Measurements from ENCODE around the gene EPB41L4A.

Gene EPB41L4A

DNA sequence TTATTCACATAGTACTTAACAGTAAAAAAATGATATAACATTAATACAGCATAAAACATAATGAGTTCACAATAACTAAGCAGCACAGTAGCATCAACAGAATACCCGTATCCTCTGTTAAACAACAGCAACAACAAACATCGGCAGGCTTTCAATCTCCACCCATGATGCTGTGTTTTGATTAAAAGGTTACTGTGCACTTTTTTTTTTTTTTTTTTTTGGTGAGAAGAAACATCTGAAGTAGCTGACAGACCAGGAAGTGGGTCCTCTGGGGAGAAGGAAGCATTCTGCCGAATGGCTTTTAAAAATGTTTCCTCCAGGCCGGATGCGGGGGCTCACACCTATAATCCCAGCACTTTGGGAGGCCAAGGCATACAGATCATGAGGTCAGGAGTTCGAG lies 282.3 kb downstream of the EPB41L4A start:
- ATAC-seq (replicated peaks; ENCODE audit: extremely low read depth, poor library complexity, severe bottlenecking) (peak; percentile 40), DNase-seq (ENCODE audit: low spot score in 2 of 2) (no peak)
- Mint-ChIP-seq H3K36me3 (ENCODE audit: insufficient read depth) (no peaks in the 10 kb centered on the region), H3K27me3 (peaks cover 17% of the 10 kb centered on the region), H3K9me3 (no peaks in the 10 kb centered on the region), H3K4me3 (no peak overlapping the region), H3K27ac (ENCODE audit: low read depth) (no peak overlapping the region), H3K4me1 (no peaks in the 10 kb centered on the region)

DNA sequence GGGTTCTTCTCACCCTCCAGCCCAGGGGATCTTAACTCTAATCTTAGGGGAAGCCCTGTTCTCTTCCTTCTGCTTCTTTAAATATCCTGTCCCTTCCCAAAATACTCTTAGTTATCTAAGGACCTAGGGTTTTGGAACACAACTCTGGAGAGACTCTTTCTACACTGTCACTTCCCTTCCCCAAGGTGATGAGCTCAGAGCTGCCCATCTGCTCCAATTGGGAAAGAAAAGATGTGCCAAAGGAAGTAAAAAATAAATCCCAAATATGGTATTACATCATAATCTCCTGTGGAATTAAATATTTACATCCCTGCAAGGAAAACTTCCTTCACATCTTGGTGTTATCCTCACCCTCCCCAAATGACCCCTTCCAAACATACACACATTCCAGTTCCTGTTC lies 291.2 kb downstream of the EPB41L4A start:
- Mint-ChIP-seq H3K27ac (ENCODE audit: low read depth) (no peak overlapping the region), H3K36me3 (ENCODE audit: insufficient read depth) (no peaks in the 10 kb centered on the region), H3K4me3 (no peak overlapping the region), H3K9me3 (no peaks in the 10 kb centered on the region), H3K4me1 (no peaks in the 10 kb centered on the region), H3K27me3 (peaks cover 37% of the 10 kb centered on the region)
- DNase-seq (ENCODE audit: low spot score in 2 of 2) (no peak), ATAC-seq (replicated peaks; ENCODE audit: extremely low read depth, poor library complexity, severe bottlenecking) (no peak)

DNA sequence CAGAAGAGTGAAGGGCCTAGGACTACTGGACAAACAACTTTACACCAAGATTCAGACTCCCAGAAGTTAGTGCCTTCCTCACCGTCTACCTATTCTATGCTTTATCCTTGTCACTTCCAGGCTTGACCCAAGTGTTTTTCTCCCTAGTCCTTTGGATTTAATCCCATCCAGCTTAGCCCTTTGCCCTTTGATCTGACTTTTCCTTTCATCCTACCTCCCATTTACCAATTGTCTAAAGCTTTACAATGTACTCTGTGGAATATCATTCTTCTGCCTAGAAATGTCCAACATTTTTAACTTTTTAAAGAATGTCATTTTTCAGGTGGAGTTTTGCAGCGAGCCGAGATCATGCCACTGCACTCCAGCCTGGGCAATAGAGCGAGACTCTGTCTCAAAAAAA lies 292.1 kb downstream of the EPB41L4A start:
- Mint-ChIP-seq H3K36me3 (ENCODE audit: insufficient read depth) (no peaks in the 10 kb centered on the region), H3K9me3 (no peaks in the 10 kb centered on the region), H3K27ac (ENCODE audit: low read depth) (no peak overlapping the region), H3K4me3 (no peak overlapping the region), H3K27me3 (peaks cover 46% of the 10 kb centered on the region), H3K4me1 (no peaks in the 10 kb centered on the region)
- ATAC-seq (replicated peaks; ENCODE audit: extremely low read depth, poor library complexity, severe bottlenecking) (no peak), DNase-seq (ENCODE audit: low spot score in 2 of 2) (no peak)

DNA sequence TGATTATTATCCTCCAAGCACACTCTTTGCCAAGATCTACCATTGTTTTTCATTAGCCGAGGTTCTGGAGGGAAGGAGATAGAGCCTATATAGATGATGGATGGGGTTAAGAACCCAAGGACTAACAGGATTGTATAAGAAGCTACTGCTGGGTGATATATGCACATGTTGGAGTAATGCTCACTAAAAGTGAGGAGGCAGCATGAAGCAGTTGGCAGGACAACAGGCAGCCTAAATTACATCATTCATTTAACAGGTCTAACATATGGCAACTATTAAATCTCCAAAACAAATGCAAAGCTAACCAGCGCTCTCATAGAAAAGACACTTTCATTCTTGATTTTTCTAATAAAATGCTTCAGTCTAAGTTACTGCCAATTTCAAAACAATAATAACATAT lies 293.2 kb downstream of the EPB41L4A start:
- Mint-ChIP-seq H3K36me3 (ENCODE audit: insufficient read depth) (no peaks in the 10 kb centered on the region), H3K4me3 (no peak overlapping the region), H3K27me3 (peaks cover 57% of the 10 kb centered on the region), H3K9me3 (peaks cover 6% of the 10 kb centered on the region), H3K27ac (ENCODE audit: low read depth) (no peak overlapping the region), H3K4me1 (no peaks in the 10 kb centered on the region)
- DNase-seq (ENCODE audit: low spot score in 2 of 2) (no peak), ATAC-seq (replicated peaks; ENCODE audit: extremely low read depth, poor library complexity, severe bottlenecking) (no peak)

DNA sequence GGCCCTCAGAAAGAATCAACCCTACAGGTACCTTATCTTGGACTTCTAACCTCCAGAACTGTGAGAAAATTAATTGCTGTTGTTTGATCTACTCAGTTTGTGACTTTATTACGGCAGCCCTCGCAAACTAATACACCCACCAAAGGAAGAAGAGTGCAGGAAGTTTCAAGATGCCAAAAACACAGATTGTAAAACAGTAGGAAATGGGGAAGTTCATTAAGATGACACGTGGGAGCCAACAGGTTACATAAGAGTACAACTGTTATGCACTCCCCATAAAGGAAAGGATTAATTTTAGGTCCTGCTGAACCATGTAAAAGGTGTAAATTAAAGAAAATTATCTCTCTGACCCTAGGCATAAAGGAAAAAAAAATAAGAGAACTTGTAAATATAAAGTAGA lies 294.3 kb downstream of the EPB41L4A start:
- DNase-seq (ENCODE audit: low spot score in 2 of 2) (no peak), ATAC-seq (replicated peaks; ENCODE audit: extremely low read depth, poor library complexity, severe bottlenecking) (no peak)
- Mint-ChIP-seq H3K27me3 (peaks cover 54% of the 10 kb centered on the region), H3K4me3 (no peak overlapping the region), H3K4me1 (no peaks in the 10 kb centered on the region), H3K9me3 (peaks cover 6% of the 10 kb centered on the region), H3K36me3 (ENCODE audit: insufficient read depth) (no peaks in the 10 kb centered on the region), H3K27ac (ENCODE audit: low read depth) (no peak overlapping the region)

DNA sequence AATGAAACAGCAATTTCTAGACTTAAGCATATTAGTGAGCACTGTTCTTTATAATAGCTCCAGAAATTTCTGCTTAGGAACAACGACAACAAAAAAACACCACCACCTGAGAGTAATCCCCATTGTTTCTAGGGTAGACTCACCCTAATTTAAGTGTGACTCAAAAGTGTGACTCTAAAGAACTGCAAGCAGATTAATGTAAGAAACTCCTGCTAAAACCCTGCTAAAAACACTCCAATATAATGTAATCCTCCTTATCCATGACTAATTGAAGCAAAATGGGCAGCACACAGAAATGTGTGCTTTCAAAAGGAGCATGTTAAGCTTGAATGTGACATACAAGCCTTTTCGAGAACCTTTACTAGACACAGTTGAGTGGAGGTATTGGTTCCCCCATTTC lies 296.0 kb downstream of the EPB41L4A start:
- ATAC-seq (replicated peaks; ENCODE audit: extremely low read depth, poor library complexity, severe bottlenecking) (no peak), DNase-seq (ENCODE audit: low spot score in 2 of 2) (no peak)
- Mint-ChIP-seq H3K4me1 (no peaks in the 10 kb centered on the region), H3K9me3 (peaks cover 6% of the 10 kb centered on the region), H3K27ac (ENCODE audit: low read depth) (no peak overlapping the region), H3K36me3 (ENCODE audit: insufficient read depth) (no peaks in the 10 kb centered on the region), H3K27me3 (peaks cover 41% of the 10 kb centered on the region), H3K4me3 (no peak overlapping the region)

DNA sequence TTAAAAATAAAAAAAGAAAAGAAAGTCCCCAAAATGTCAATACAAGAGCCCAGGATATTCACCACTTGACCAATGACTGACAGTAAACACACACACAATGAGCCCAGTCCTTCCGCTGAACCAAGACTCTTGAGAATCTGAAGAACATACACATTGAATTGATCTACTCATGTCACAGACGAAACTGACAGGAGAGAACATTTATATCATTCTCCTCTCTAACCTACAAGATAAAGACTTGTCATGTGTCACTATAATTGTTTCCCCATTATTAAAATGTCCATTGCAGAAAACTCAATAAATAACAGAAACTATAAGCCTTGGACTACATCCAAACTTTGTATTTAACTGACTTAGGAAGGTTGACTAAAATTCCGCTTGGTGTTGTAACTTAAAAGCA lies 296.7 kb downstream of the EPB41L4A start:
- H3K4me3 Mint-ChIP-seq = no peak overlapping the region
- H3K36me3 Mint-ChIP-seq (ENCODE audit: insufficient read depth) = no peaks in the 10 kb centered on the region
- DNase-seq (ENCODE audit: low spot score in 2 of 2) (no peak), ATAC-seq (replicated peaks; ENCODE audit: extremely low read depth, poor library complexity, severe bottlenecking) (no peak)
- H3K4me1 Mint-ChIP-seq = no peaks in the 10 kb centered on the region
- peaks cover 6% of the 10 kb centered on the region for H3K9me3 Mint-ChIP-seq
- no peak overlapping the region for H3K27ac Mint-ChIP-seq (ENCODE audit: low read depth)
- peaks cover 41% of the 10 kb centered on the region for H3K27me3 Mint-ChIP-seq

DNA sequence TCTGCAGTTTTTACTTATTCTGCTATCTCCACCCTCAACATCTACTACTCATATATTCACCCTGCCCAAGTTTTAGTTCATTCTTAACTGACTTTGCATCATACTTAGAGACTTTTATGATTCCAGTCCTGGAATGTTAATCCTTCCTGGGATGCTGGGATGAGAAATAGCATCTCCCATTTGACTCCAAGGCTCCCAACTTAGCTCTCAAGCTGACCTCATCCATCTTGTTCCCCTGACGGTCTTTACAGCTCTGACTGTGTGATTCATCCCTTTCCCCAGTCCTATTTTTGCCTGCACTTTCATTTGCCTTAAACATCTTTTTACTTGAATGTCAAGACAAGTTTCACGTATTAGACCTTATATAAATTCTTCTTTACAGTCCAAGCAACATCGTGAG lies 297.8 kb downstream of the EPB41L4A start:
- Mint-ChIP-seq H3K4me1 (no peaks in the 10 kb centered on the region), H3K4me3 (no peak overlapping the region), H3K27me3 (peaks cover 41% of the 10 kb centered on the region), H3K36me3 (ENCODE audit: insufficient read depth) (no peaks in the 10 kb centered on the region), H3K27ac (ENCODE audit: low read depth) (no peak overlapping the region), H3K9me3 (peaks cover 6% of the 10 kb centered on the region)
- no peak for DNase-seq (ENCODE audit: low spot score in 2 of 2)
- no peak for ATAC-seq (replicated peaks; ENCODE audit: extremely low read depth, poor library complexity, severe bottlenecking)

DNA sequence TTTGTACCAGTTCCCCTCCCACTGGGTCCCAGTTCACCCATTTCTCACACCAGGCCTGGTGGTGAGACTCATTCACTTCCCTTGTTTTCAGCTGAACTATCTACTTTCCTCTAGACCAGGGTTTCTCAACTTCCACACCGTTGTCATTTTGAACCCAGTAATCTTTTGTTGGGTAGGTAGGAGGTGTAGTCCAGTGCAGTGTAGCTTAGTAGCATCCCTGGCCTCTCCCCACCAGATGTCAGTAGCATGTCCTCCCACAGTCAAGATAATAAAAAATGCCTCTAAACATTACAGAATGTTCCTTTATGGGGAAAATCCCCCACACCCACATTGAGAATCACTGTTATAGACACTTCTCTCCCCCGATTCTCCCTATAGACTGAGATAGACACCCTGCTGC lies 299.1 kb downstream of the EPB41L4A start:
- Mint-ChIP-seq H3K4me1 (no peaks in the 10 kb centered on the region), H3K36me3 (ENCODE audit: insufficient read depth) (no peaks in the 10 kb centered on the region), H3K27me3 (peaks cover 49% of the 10 kb centered on the region), H3K9me3 (peaks cover 6% of the 10 kb centered on the region), H3K27ac (ENCODE audit: low read depth) (no peak overlapping the region), H3K4me3 (no peak overlapping the region)
- ATAC-seq (replicated peaks; ENCODE audit: extremely low read depth, poor library complexity, severe bottlenecking) = no peak
- no peak for DNase-seq (ENCODE audit: low spot score in 2 of 2)

DNA sequence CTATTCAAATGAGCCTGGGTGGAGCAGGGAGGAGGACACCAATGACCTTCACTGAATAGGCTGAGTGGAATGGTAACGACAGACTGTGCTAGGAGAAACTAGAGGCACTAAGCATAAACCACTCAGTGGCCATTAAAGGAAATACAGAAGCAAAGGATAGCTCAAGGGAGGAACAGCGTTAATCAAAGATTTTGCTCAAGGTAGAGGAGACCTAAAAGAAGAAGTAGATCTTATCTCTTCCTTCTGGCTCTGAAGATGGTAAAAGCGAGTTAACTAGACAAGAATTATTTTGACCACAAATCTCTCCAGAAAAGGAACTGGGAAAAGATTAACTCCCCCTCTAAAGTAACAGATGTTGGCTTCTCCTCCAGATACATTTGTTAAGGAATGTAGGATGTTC lies 299.6 kb downstream of the EPB41L4A start:
- Mint-ChIP-seq H3K27me3 (peaks cover 49% of the 10 kb centered on the region), H3K4me3 (no peak overlapping the region), H3K27ac (ENCODE audit: low read depth) (no peak overlapping the region), H3K4me1 (no peaks in the 10 kb centered on the region), H3K9me3 (peaks cover 6% of the 10 kb centered on the region), H3K36me3 (ENCODE audit: insufficient read depth) (no peaks in the 10 kb centered on the region)
- ATAC-seq (replicated peaks; ENCODE audit: extremely low read depth, poor library complexity, severe bottlenecking) = no peak
- DNase-seq (ENCODE audit: low spot score in 2 of 2) = no peak

DNA sequence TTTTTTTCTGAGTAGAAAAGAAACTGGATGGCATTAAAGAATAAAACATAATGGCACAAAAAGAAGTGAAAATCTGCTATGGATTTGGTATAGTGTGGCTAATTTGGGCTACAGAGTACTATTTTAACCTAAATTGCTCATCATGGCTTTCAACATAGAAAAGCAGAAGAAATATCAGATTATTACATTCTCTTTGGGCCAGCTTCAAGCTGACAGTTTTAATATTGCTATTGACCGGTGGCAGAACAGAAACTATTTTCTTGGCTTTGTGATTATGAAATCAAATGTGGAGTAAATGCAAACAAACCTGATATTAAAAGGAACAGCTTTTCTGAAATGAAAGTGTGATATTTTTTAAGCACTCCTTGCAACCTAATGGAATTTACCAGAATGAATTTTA lies 301.5 kb downstream of the EPB41L4A start:
- Mint-ChIP-seq H3K36me3 (ENCODE audit: insufficient read depth) (no peaks in the 10 kb centered on the region), H3K4me1 (no peaks in the 10 kb centered on the region), H3K9me3 (peaks cover 6% of the 10 kb centered on the region), H3K27me3 (peaks cover 35% of the 10 kb centered on the region), H3K27ac (ENCODE audit: low read depth) (no peak overlapping the region), H3K4me3 (no peak overlapping the region)
- ATAC-seq (replicated peaks; ENCODE audit: extremely low read depth, poor library complexity, severe bottlenecking) (no peak), DNase-seq (ENCODE audit: low spot score in 2 of 2) (no peak)

DNA sequence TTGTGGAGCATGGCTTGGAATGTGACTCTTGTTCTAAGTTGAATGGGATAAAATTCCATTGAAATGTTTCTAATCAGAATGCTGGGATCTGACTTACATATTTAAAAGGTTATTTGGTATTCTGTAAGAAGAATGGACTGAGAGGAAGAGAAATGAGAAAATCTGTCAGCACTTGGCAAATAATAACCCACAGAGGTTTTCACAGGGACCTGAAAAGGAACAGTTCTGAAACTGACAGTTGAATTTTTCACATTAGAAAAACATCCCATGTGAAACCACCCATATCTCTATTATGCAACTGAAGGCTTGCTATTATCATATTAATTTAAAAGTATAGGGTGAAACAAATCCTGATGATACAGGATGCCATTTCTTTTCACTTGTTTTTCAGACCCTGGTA lies 302.7 kb downstream of the EPB41L4A start:
- no peak overlapping the region for H3K4me3 Mint-ChIP-seq
- peaks cover 3% of the 10 kb centered on the region for H3K9me3 Mint-ChIP-seq
- no peak overlapping the region for H3K27ac Mint-ChIP-seq (ENCODE audit: low read depth)
- DNase-seq (ENCODE audit: low spot score in 2 of 2) = no peak
- no peaks in the 10 kb centered on the region for H3K36me3 Mint-ChIP-seq (ENCODE audit: insufficient read depth)
- no peaks in the 10 kb centered on the region for H3K4me1 Mint-ChIP-seq
- H3K27me3 Mint-ChIP-seq = peaks cover 24% of the 10 kb centered on the region
- no peak for ATAC-seq (replicated peaks; ENCODE audit: extremely low read depth, poor library complexity, severe bottlenecking)

DNA sequence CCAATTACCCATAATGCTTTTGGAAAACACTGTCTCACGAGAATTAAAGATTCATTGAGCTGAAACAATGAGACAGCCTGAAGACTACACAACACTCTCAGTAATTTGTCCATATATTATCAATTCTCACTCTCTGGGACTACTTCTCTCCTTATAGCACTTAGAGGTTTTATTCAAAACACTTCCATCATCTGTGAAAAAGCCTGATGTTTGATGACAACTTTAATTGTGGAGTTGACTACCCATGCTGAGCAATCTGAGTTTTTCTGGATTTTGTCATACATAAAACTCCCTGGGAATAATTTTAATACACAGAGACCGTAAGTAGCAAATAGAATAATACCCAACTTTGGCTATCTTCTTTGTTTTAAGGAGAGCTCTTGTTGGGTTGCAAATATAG lies 305.5 kb downstream of the EPB41L4A start:
- Mint-ChIP-seq H3K36me3 (ENCODE audit: insufficient read depth) (peaks cover 1% of the 10 kb centered on the region), H3K4me1 (no peaks in the 10 kb centered on the region), H3K4me3 (no peak overlapping the region), H3K27me3 (peaks cover 29% of the 10 kb centered on the region), H3K27ac (ENCODE audit: low read depth) (no peak overlapping the region), H3K9me3 (no peaks in the 10 kb centered on the region)
- DNase-seq (ENCODE audit: low spot score in 2 of 2) (no peak), ATAC-seq (replicated peaks; ENCODE audit: extremely low read depth, poor library complexity, severe bottlenecking) (no peak)

Measured in central memory CD8-positive, alpha-beta T cell (primary cell).